Activated CD4-positive, CD25-positive, alpha-beta regulatory T cell treated with anti-CD3 and anti-CD28 coated beads, Interleukin-2, amount 50 U/mL, for 16 hours (primary cell): ENCODE data around the gene CNNM1.

Experiments used
- DNase-seq: peaks from one replicate; pipeline ENCODE4 v3.0.0-alpha.2; 2020; ENCODE audit warnings: low read depth, low spot score

CNNM1 gene

GRCh38 chr10:99329304-99329553 is at the start of gene CNNM1:
Gene CNNM1 (plus strand): TSS chr10:99329356. CDS start chr10:99329388, 32 bp downstream.
- DNase-seq: no peak

- DNase-seq: no peak
These were observed 49.5 kb upstream of the CNNM1 start for GRCh38 chr10:99279626-99280111.

GRCh38 chr10:99280472-99280871 is 48.7 kb upstream of the CNNM1 start:
- no peak for DNase-seq

- DNase-seq: no peak
These were observed 43.3 kb upstream of the CNNM1 start for GRCh38 chr10:99285881-99286280.

GRCh38 chr10:99290306-99290705 is 38.9 kb upstream of the CNNM1 start:
- no peak for DNase-seq

- DNase-seq: no peak
These were observed 37.0 kb upstream of the CNNM1 start for GRCh38 chr10:99292159-99292558.

- no peak for DNase-seq
These were observed 32.6 kb upstream of the CNNM1 start for GRCh38 chr10:99296605-99297004.

GRCh38 chr10:99297033-99297432 is 32.1 kb upstream of the CNNM1 start:
- no peak for DNase-seq

GRCh38 chr10:99303899-99304861 is 25.0 kb upstream of the CNNM1 start:
- no peak for DNase-seq

- DNase-seq: no peak
These were observed 24.3 kb upstream of the CNNM1 start for GRCh38 chr10:99304862-99305229.

- no peak for DNase-seq
These were observed 16.7 kb upstream of the CNNM1 start for GRCh38 chr10:99312501-99312900.

GRCh38 chr10:99315853-99316252 is 13.3 kb upstream of the CNNM1 start:
- no peak for DNase-seq

GRCh38 chr10:99316374-99316773 is 12.8 kb upstream of the CNNM1 start:
- DNase-seq: no peak

- no peak for DNase-seq
These were observed 11.1 kb upstream of the CNNM1 start for GRCh38 chr10:99318048-99318447.

GRCh38 chr10:99318475-99318874 is 10.7 kb upstream of the CNNM1 start:
- no peak for DNase-seq

- no peak for DNase-seq
These were observed 3.9 kb upstream of the CNNM1 start for GRCh38 chr10:99325281-99325680.

- no peak for DNase-seq
These were observed 2.3 kb upstream of the CNNM1 start for GRCh38 chr10:99326871-99327270.

- DNase-seq: no peak
These were observed 415 bp upstream of the CNNM1 start for GRCh38 chr10:99328579-99329303.

- DNase-seq: no peak
These were observed 594 bp downstream of the CNNM1 start for GRCh38 chr10:99329554-99330346.

- no peak for DNase-seq
These were observed 1.3 kb downstream of the CNNM1 start for GRCh38 chr10:99330347-99330924.

GRCh38 chr10:99331207-99331803 is 2.1 kb downstream of the CNNM1 start:
- no peak for DNase-seq
